ENCODE data around the gene PSORS1C2.
"Not testable (repeated sequence)": the region's sequence is repeated elsewhere in the genome, so short reads cannot be mapped to it uniquely, and the experiment has no call there.

PSORS1C2 gene

GRCh38 chr6:31165064-31165832 is 26.4 kb upstream of the PSORS1C2 start:
- not testable (repeated sequence) for FAIRE-seq

- FAIRE-seq = not testable (repeated sequence)
Observed at GRCh38 chr6:31164475-31165063, 25.7 kb upstream of the PSORS1C2 start.

- no peak for FAIRE-seq
Observed at GRCh38 chr6:31163922-31164321, 25.1 kb upstream of the PSORS1C2 start.

- FAIRE-seq = no peak
Observed at GRCh38 chr6:31162463-31163165, 23.7 kb upstream of the PSORS1C2 start.

- no peak for FAIRE-seq
Observed at GRCh38 chr6:31161216-31162126, 22.6 kb upstream of the PSORS1C2 start.

GRCh38 chr6:31158863-31159855 is 20.3 kb upstream of the PSORS1C2 start:
- FAIRE-seq = no peak

GRCh38 chr6:31158140-31158862 is 19.4 kb upstream of the PSORS1C2 start, which contains the start of gene TCF19:
Gene TCF19 (plus strand): TSS chr6:31158589. CDS start chr6:31159470, 881 bp downstream.
- FAIRE-seq = no peak

GRCh38 chr6:31157513-31158139 is 18.8 kb upstream of the PSORS1C2 start, which contains the start of gene CCHCR1:
Gene CCHCR1 (minus strand): TSS chr6:31157802. CDS start chr6:31157600, 202 bp downstream.
- no peak for FAIRE-seq

- FAIRE-seq = no peak
Observed at GRCh38 chr6:31156641-31157040, 17.8 kb upstream of the PSORS1C2 start.

- no peak for FAIRE-seq
Observed at GRCh38 chr6:31154436-31154835, 15.6 kb upstream of the PSORS1C2 start.

GRCh38 chr6:31152781-31153180 is 13.9 kb upstream of the PSORS1C2 start:
- FAIRE-seq = no peak

- no peak for FAIRE-seq
Observed at GRCh38 chr6:31149827-31150447, 11.1 kb upstream of the PSORS1C2 start.

GRCh38 chr6:31145386-31145785 is 6.5 kb upstream of the PSORS1C2 start:
- FAIRE-seq = no peak

GRCh38 chr6:31144970-31145340 is 6.1 kb upstream of the PSORS1C2 start:
- no peak for FAIRE-seq

- FAIRE-seq = no peak
Observed at GRCh38 chr6:31144296-31144969, 5.6 kb upstream of the PSORS1C2 start.

- no peak for FAIRE-seq
Observed at GRCh38 chr6:31143148-31143547, 4.3 kb upstream of the PSORS1C2 start.

- no peak for FAIRE-seq
Observed at GRCh38 chr6:31142361-31142761, 3.5 kb upstream of the PSORS1C2 start.

GRCh38 chr6:31140643-31141042 is 1.8 kb upstream of the PSORS1C2 start:
- FAIRE-seq = no peak

GRCh38 chr6:31139599-31139998 is 733 bp upstream of the PSORS1C2 start:
- no peak for FAIRE-seq

Measured in islet of Langerhans (tissue), 1 donor.